Ovary (tissue), 9 donors: Measurements from ENCODE around the gene NAT8L. TPM values are rescaled to one million over a fixed set of nuclear protein-coding genes. Genes with fewer than 3 reads are reported as not detected.

Experiments
- DNase-seq, 5 donors: peaks; one replicate each; pipeline ENCODE4 v3.0.0-alpha.2; 2019 to 2020
- H3K27ac ChIP-seq, 2 donors: fragments of 200-600 bp; one replicate each; pipeline versions ENCODE4 v1.5.1 to v1.8.0; 2019 to 2022
- H3K27me3 ChIP-seq: fragments of 200-600 bp; one replicate; pipeline ENCODE4 v1.8.0; 2022
- H3K36me3 ChIP-seq: fragments of 200-600 bp; sonication (generic); one replicate; pipeline ENCODE4 v1.5.1; 2019
- H3K4me1 ChIP-seq: one replicate; pipeline ENCODE4 v1.8.1; 2013; ENCODE audit warnings: mild to moderate bottlenecking, moderate library complexity; ENCODE audit not compliant: insufficient read depth
- H3K4me3 ChIP-seq: fragments of 200-600 bp; sonication (generic); one replicate; pipeline ENCODE4 v1.5.1; 2017
- H3K9me3 ChIP-seq, 2 donors: fragments of 200-600 bp in 1 of 2; sonication (generic) in 1 of 2; one replicate each; pipeline versions ENCODE4 v1.5.1 to v1.8.1; 2013 to 2019; ENCODE audit warnings: mild to moderate bottlenecking in 1 of 2, moderate library complexity in 1 of 2
- EP300 ChIP-seq: sonication (generic); formaldehyde crosslinking; IDR thresholded peaks from one replicate; pipeline ENCODE4 v1.6.1; 2017; ENCODE audit warnings: antibody characterized with exemption
- POLR2A ChIP-seq: fragments of 450-650 bp; IDR thresholded peaks from one replicate; pipeline ENCODE4 v1.6.1; 2017; ENCODE audit warnings: antibody characterized with exemption, mild to moderate bottlenecking, moderate library complexity
- WGBS, 3 donors: extraction: QIAGEN DNeasy Blood & Tissue Kit in 1 of 3; methylation state at CpG; one replicate each; pipeline versions ENCODE4 v1.1.5 to v1.1.7; 2013 to 2017; 5-methylcytosine and 5-hydroxymethylcytosine counted together
- intact Hi-C, 4 donors: fragments of 100-400 bp; cut with DNase I; formaldehyde crosslinking; loops; one replicate each; pipeline versions ENCODE4 v1.11.0 to v1.15.1; 2022 to 2023
- polyA plus RNA-seq, 2 donors: library from polyadenylated mRNA; stranded (reverse); fragments of 200-250 nt in 1 of 2; fragments of 350-450 nt in 1 of 2; fragmentation: Illumina TruSeq in 1 of 2; extraction: RNeasy Lipid Tissue Mini Kit (QIAGEN cat#74804) in 1 of 2; gene quantifications; one replicate each; pipeline ENCODE4 v1.2.3, GENCODE V29; 2013 to 2014
- total RNA-seq, 7 donors: library from RNA; depleted of rRNA in 2 of 7; stranded (reverse); fragments of >200 nt in 2 of 7; fragmentation: NEBNext Ultra II Directional in 3 of 7; extraction: Animal tissue kit (Norgen Biotek cat#: 25700) in 3 of 7; gene quantifications; one replicate each; pipeline versions ENCODE4 v1.1.0 to v1.2.4, GENCODE V29; 2016 to 2023
- TF ChIP-seq, protein P1 (sequence below), 3 donors: fragments of 450-650 bp in 2 of 3; fragments of 200-600 bp in 1 of 3; IDR thresholded peaks; one replicate each; pipeline versions ENCODE4 v1.5.1 to v1.8.0; 2016 to 2022; ENCODE audit warnings: antibody characterized with exemption in 3 of 3, mild to moderate bottlenecking in 1 of 3
- donor health status: DM: no; HTN: no; CAD: no; lungs with moderate emphysema.
- donor health status: DM: no; HTN: no; CAD: no.
- donor health status: Bipolar disorder and iron deficiency.
- donor health status: DM: yes; HTN: yes; CAD: no.
- donor health status: DM: no; HTN: no; CAD: no.
- donor health status: DM: yes; HTN: yes; CAD: no.

NAT8L gene
- total and polyA plus RNA-seq, 9 donors, result 0.24 to 4.1 (median 1.3) TPM

DNA sequence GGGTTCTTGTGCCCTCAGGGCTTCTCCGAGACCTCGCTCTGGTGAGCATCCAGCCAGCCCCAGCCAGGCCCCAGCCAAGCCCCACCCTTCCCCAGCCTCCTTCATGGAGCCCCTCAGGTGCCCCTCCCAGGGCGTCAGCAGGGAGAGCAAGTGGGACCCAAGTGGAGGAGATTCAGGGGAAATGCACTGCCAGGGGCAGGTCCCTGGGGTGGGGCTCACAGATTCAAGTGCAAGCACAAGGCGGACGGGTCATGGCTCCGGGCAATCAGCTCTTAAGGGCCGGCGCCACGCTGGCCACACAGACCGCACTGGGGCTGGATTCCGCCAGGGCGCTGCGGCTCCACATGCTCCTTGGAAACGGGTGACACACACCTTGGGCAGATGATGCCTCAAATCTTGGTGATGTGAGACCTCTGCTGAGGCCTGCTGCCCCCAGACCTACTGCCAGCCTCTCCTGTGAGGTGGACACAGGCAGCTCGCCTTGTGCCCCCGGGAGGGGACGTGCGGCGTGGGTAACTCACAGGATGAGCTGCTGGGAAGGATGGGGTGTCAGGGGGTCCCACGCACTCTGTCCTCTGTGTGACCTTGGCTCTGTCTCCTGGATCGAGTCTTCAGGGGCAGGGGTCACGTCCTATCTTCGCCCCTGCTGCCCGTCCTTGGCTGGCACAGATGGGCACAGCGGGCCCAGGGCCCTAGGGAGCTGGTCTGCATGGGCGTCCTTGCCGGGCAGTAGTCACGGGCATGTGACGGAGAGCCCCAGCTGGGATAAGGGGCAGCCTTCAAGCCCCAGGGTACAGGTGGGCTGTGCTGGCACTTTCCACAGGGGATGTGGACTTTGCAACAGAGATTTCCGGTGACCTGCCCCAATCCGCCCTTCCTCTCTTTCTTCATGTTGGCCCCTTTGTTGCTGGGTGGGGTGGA is 17.1 kb downstream of the NAT8L start:
- no peaks in the 10 kb centered on the region for H3K36me3 ChIP-seq
- peaks cover 8% of the 10 kb centered on the region for H3K4me1 ChIP-seq
- H3K4me3 ChIP-seq, result no peak overlapping the region
- 90 to 94% (median 94%) methylated on average over 14 to 31 of the region's 31 CpGs for WGBS, 3 donors
- DNase-seq, result peak in 1 of 5 donors; percentile 10
- H3K27ac ChIP-seq, result no peak overlapping the region
- TF ChIP-seq POLR2A (no peak), EP300 (no peak)
- TF ChIP-seq, protein P1, sequence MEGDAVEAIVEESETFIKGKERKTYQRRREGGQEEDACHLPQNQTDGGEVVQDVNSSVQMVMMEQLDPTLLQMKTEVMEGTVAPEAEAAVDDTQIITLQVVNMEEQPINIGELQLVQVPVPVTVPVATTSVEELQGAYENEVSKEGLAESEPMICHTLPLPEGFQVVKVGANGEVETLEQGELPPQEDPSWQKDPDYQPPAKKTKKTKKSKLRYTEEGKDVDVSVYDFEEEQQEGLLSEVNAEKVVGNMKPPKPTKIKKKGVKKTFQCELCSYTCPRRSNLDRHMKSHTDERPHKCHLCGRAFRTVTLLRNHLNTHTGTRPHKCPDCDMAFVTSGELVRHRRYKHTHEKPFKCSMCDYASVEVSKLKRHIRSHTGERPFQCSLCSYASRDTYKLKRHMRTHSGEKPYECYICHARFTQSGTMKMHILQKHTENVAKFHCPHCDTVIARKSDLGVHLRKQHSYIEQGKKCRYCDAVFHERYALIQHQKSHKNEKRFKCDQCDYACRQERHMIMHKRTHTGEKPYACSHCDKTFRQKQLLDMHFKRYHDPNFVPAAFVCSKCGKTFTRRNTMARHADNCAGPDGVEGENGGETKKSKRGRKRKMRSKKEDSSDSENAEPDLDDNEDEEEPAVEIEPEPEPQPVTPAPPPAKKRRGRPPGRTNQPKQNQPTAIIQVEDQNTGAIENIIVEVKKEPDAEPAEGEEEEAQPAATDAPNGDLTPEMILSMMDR (IDR thresholded peaks at IDR 0.05), result no peak
- no peaks in the 10 kb centered on the region for H3K27me3 ChIP-seq
- intact Hi-C loops, result no loop called here
- H3K9me3 ChIP-seq, result no peaks in the 10 kb centered on the region

DNA sequence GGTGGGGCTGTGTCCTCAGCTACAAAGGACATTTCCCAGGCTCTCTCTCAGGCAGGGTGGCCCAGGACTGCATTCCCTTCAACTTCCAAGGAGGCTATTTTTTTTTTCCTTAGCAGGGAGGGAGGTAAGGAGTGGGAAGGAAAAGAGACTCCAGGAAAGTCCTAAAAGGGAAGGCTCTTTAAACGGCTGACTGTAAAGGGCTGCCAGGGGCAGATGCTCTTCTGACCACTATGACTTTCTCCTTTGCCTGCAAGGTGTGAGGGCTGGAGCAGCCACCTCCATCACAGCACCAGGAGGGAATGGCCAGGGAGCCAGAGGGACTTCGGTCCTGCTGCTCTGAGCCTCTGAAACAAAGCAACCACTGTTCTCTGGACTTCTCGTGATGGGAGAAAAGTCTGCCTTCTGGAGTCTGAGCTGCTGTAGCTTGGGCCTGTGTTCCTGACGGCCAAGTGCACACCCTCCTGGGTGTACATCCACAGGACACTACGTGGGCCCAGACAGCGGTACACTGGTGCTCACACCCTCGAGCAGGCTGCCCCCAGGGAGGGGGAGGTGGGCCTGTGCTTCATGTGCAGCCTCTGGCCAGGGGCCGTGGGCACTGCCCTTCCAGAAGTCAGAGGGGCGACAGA is 17.9 kb downstream of the NAT8L start:
- Histone ChIP-seq H3K27ac (no peak overlapping the region), H3K27me3 (no peaks in the 10 kb centered on the region), H3K36me3 (no peaks in the 10 kb centered on the region), H3K4me1 (peaks cover 2% of the 10 kb centered on the region), H3K4me3 (no peak overlapping the region), H3K9me3 (no peaks in the 10 kb centered on the region)
- DNase-seq, result peak in 1 of 5 donors; percentile 2
- 85 to 89% (median 85%) methylated on average over 9 of the region's 9 CpGs for WGBS, 3 donors
- TF ChIP-seq POLR2A, result no peak
- TF ChIP-seq EP300, result no peak
- TF ChIP-seq, protein P1 (IDR thresholded peaks at IDR 0.05), result no peak
- intact Hi-C loops, result no loop called here

DNA sequence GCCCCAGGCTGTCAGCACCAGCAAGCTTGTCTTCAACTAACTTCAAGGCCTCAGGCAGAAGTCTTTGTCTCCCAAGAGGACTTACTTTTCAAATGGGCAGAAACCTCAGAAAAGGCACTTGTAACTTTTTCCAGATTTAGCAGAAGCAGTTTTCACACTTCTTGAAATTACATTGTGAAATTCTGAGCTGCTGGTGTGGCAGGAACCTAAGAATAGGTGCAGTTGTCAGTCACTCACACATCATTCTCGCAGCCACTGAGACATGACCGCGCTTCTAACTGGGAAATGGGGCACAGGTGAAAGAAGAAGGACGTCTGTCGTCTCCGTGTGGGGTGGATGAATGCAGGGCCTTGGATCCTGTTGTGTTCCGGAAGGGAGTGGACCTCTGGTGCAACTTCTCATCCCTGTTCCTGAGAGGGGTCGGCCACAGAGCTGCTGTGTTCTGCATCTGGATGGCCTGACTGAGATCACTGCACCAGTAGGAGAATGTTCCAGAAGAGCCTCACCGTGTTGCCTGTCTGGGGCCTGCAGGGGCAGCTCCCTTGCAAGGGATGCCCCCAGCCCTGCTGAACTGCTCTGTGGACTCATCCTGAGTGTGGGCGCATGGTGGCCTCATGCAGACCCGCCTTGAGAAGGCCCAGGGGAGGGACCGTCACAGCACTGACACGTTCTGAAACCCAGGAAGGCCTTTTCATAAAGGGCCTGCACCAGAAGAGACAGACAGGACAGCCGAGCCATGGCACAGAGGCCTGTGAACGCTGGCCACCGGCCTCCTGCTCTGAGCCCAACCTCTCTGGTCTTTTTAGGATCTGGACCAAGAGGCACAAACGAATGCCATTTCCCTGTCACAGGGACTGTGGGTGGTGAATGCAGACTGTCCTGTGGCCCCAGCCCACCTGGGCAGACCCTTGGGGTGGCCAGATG is 18.7 kb downstream of the NAT8L start:
- H3K27ac ChIP-seq, result no peak overlapping the region
- TF ChIP-seq, protein P1 (IDR thresholded peaks at IDR 0.05), result no peak
- TF ChIP-seq EP300 (no peak), POLR2A (no peak)
- intact Hi-C loops, result no loop called here
- no peaks in the 10 kb centered on the region for H3K9me3 ChIP-seq
- H3K27me3 ChIP-seq, result no peaks in the 10 kb centered on the region
- H3K36me3 ChIP-seq, result no peaks in the 10 kb centered on the region
- peak in 1 of 5 donors; percentile 7 for DNase-seq
- H3K4me1 ChIP-seq, result no peaks in the 10 kb centered on the region
- H3K4me3 ChIP-seq, result no peak overlapping the region
- WGBS, 3 donors, result 87 to 91% (median 89%) methylated on average over 17 of the region's 17 CpGs

DNA sequence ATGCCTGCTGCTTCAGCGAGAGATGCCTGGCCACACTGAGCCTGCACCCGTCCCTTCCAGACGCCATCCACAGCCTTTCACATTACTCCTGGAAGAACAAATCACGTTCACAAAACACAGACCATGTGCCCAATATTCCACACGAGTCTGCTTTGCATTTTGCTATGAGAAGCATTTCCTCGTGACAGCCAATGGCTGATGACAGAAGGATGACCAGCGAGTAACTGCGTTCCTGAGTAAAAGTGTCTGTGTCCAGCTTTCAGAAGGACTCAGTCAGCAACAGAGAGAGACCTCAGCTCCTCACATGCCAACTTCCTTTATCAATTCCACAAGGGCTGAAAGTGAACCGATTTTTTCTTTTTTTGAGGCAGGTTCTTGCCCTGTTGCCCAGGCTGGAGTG is 19.5 kb downstream of the NAT8L start:
- H3K36me3 ChIP-seq, result no peaks in the 10 kb centered on the region
- no peaks in the 10 kb centered on the region for H3K9me3 ChIP-seq
- TF ChIP-seq, protein P1 (IDR thresholded peaks at IDR 0.05), result no peak
- no peak for TF ChIP-seq POLR2A
- TF ChIP-seq EP300, result no peak
- H3K4me1 ChIP-seq, result no peaks in the 10 kb centered on the region
- no peak overlapping the region for H3K27ac ChIP-seq
- no peaks in the 10 kb centered on the region for H3K27me3 ChIP-seq
- WGBS, 3 donors, result 79% methylated on average over 9 of the region's 9 CpGs
- intact Hi-C loops, result no loop called here
- DNase-seq, result peak in 2 of 5 donors; percentile 1 to 9
- no peak overlapping the region for H3K4me3 ChIP-seq
